HCT116 (cell line): Measurements from ENCODE around the gene SLC38A2. TPM values are rescaled to one million over a fixed set of nuclear protein-coding genes. Genes with fewer than 3 reads are reported as not detected.

ENCODE experiments used
- ATAC-seq: fragments of 200-7000 bp; cut with Tn5 transposase; 2 replicates; pipeline ENCODE4 v1.9.1; 2020; ENCODE audit warnings: mild to moderate bottlenecking, moderate library complexity
- BruUV-seq: library from RNA; stranded (reverse); fragments of 400-500 nt; replicated peaks from 2 replicates; lab custom pipeline; 2021; lab: Mats Ljungman, UMichigan
- CTCF ChIA-PET: fragments of 300-600 bp; sonication (Branson Sonifier 250); formaldehyde crosslinking; loops from one replicate; lab custom pipeline; 2021; ENCODE audit warnings: antibody characterized with exemption; lab: Charles Lee
- POLR2A ChIA-PET: fragments of 300-600, 350-600 bp; sonication (Branson Sonifier 250); formaldehyde crosslinking; loops from one replicate; lab custom pipeline; 2021; ENCODE audit warnings: antibody characterized with exemption; lab: Charles Lee
- RAD21 ChIA-PET, 2 experiments: fragments of 300-600 bp; sonication (Branson Sonifier 250); formaldehyde crosslinking; loops; one replicate each; lab custom pipeline; 2023; ENCODE audit warnings: low total read pairs in 2 of 2; ENCODE audit not compliant: uncharacterized antibody in 2 of 2, unreplicated experiment in 2 of 2, low non-redundant PET in 1 of 2; lab: Charles Lee
- DNase-seq: peaks from one replicate; pipeline ENCODE4 v3.0.0-alpha.2; 2010; ENCODE audit warnings: low read depth, low spot score
- H2AFZ ChIP-seq: fragments of 200-600 bp; shearing (Covaris generic), sonication (generic); 2 replicates; pipeline ENCODE4 v1.6.1; 2017; ENCODE audit warnings: low read depth, mixed run types, mixed read lengths, antibody characterized with exemption, low read length; ENCODE audit not compliant: poor library complexity, severe bottlenecking
- H3K27ac ChIP-seq: 2 replicates; pipeline ENCODE4 v1.5.1; 2012; ENCODE audit warnings: low read depth, low read length
- H3K27me3 ChIP-seq: fragments of 200-600 bp; sonication (generic); 2 replicates; pipeline ENCODE4 v1.6.1; 2016; ENCODE audit warnings: mixed run types, low read length, mixed read lengths; ENCODE audit not compliant: insufficient read depth
- H3K36me3 ChIP-seq, 2 experiments: fragments of 200-500 bp in 1 of 2; fragments of 200-600 bp in 1 of 2; sonication (Bioruptor generic) in 1 of 2; sonication (generic) in 1 of 2; 2 replicates each; pipeline versions ENCODE4 v1.5.1 to v1.6.1; 2014 to 2016; ENCODE audit warnings: low read length in 2 of 2, inconsistent platforms in 1 of 2, mixed read lengths in 1 of 2, mixed run types in 1 of 2; ENCODE audit not compliant: insufficient read depth in 2 of 2, control insufficient read depth in 1 of 2
- H3K4me1 ChIP-seq, 2 experiments: fragments of 200-600 bp in 1 of 2; sonication (generic) in 1 of 2; 2 replicates each; pipeline versions ENCODE4 v1.5.1 to v1.6.1; 2012 to 2017; ENCODE audit warnings: low read length in 2 of 2, inconsistent platforms in 1 of 2, mild to moderate bottlenecking in 1 of 2, mixed read lengths in 1 of 2, mixed run types in 1 of 2, moderate library complexity in 1 of 2; ENCODE audit not compliant: insufficient read depth in 2 of 2, control insufficient read depth in 1 of 2
- H3K4me2 ChIP-seq: fragments of 200-600 bp; sonication (generic); 2 replicates; pipeline ENCODE4 v1.6.1; 2017; ENCODE audit warnings: mixed run types, low read length, mixed read lengths
- H3K4me3 ChIP-seq, 2 experiments: fragments of 200-600 bp in 1 of 2; sonication (generic) in 1 of 2; replicated peaks in 1 of 2; 2 replicates each; pipeline ENCODE4 v1.5.1; 2011 to 2016; ENCODE audit warnings: low read length in 2 of 2, control low read depth in 1 of 2, low read depth in 1 of 2, mild to moderate bottlenecking in 1 of 2, mixed read lengths in 1 of 2, mixed run types in 1 of 2
- H3K79me2 ChIP-seq: fragments of 200-600 bp; sonication (generic); 2 replicates; pipeline ENCODE4 v1.6.1; 2017; ENCODE audit warnings: mild to moderate bottlenecking, mixed run types, low read length, moderate library complexity, mixed read lengths; ENCODE audit not compliant: insufficient read depth
- H3K9ac ChIP-seq: fragments of 200-600 bp; sonication (generic); 2 replicates; pipeline ENCODE4 v1.6.1; 2016; ENCODE audit warnings: low read length, mixed read lengths
- H3K9me2 ChIP-seq: fragments of 200-600 bp; sonication (generic), shearing (Covaris generic); 2 replicates; pipeline ENCODE4 v1.6.1; 2017; ENCODE audit warnings: mixed run types, mild to moderate bottlenecking, moderate library complexity; ENCODE audit not compliant: insufficient read depth
- H3K9me3 ChIP-seq, 2 experiments: fragments of 200-500 bp in 1 of 2; fragments of 200-600 bp in 1 of 2; sonication (Bioruptor generic) in 1 of 2; sonication (generic) in 1 of 2; 2 replicates each; pipeline ENCODE4 v1.6.1; 2014 to 2017; ENCODE audit warnings: low read length in 2 of 2, mixed read lengths in 2 of 2, inconsistent platforms in 1 of 2, low read depth in 1 of 2, mild to moderate bottlenecking in 1 of 2, mixed run types in 1 of 2, moderate library complexity in 1 of 2; ENCODE audit not compliant: control insufficient read depth in 1 of 2, insufficient read depth in 1 of 2
- H4K20me1 ChIP-seq: fragments of 200-600 bp; sonication (generic), shearing (Covaris generic); 2 replicates; pipeline ENCODE4 v1.6.1; 2017; ENCODE audit warnings: mixed run types, mild to moderate bottlenecking, moderate library complexity; ENCODE audit not compliant: insufficient read depth
- CBX3 ChIP-seq: IDR thresholded peaks from 2 replicates; pipeline ENCODE4 v1.6.1; 2012; ENCODE audit warnings: low read depth
- CEBPB ChIP-seq: IDR thresholded peaks from 2 replicates; pipeline ENCODE4 v1.6.1; 2012; ENCODE audit warnings: low read depth
- EGR1 ChIP-seq: IDR thresholded peaks from 2 replicates; pipeline ENCODE4 v1.6.1; 2012; ENCODE audit warnings: low read depth
- ELF1 ChIP-seq: IDR thresholded peaks from 2 replicates; pipeline ENCODE4 v1.6.1; 2012; ENCODE audit warnings: low read depth, borderline replicate concordance
- FOSL1 ChIP-seq: IDR thresholded peaks from 2 replicates; pipeline ENCODE4 v1.6.1; 2012; ENCODE audit warnings: low read depth
- JUND ChIP-seq: IDR thresholded peaks from 2 replicates; pipeline ENCODE4 v1.6.1; 2012
- POLR2A ChIP-seq: IDR thresholded peaks from 2 replicates; pipeline ENCODE4 v1.7.0; 2011; ENCODE audit warnings: borderline replicate concordance; ENCODE audit not compliant: insufficient read depth, insufficient read length; ENCODE audit errors: extremely low read depth
- POLR2AphosphoS5 ChIP-seq: IDR thresholded peaks from 2 replicates; pipeline ENCODE4 v1.6.1; 2011; ENCODE audit warnings: mild to moderate bottlenecking, low read depth, low read length, moderate library complexity
- RAD21 ChIP-seq: IDR thresholded peaks from 2 replicates; pipeline ENCODE4 v1.6.1; 2012; ENCODE audit warnings: low read depth, mild to moderate bottlenecking
- REST ChIP-seq: IDR thresholded peaks from 2 replicates; pipeline ENCODE4 v1.6.1; 2012; ENCODE audit warnings: low read depth
- SIN3A ChIP-seq: IDR thresholded peaks from 2 replicates; pipeline ENCODE4 v1.6.1; 2012; ENCODE audit warnings: low read depth
- SP1 ChIP-seq: IDR thresholded peaks from 2 replicates; pipeline ENCODE4 v1.6.1; 2012; ENCODE audit warnings: low read depth
- SRF ChIP-seq: IDR thresholded peaks from 2 replicates; pipeline ENCODE4 v1.6.1; 2012; ENCODE audit warnings: low read depth
- ZBTB33 ChIP-seq: IDR thresholded peaks from 2 replicates; pipeline ENCODE4 v1.6.1; 2011; ENCODE audit warnings: mild to moderate bottlenecking, low read length, moderate library complexity; ENCODE audit not compliant: insufficient replicate concordance; ENCODE audit errors: extremely low read depth
- ZFX ChIP-seq: fragments of 450-650 bp; IDR thresholded peaks from 2 replicates; pipeline ENCODE4 v1.6.1; 2017
- ZNF274 ChIP-seq: fragments of 200-500 bp; sonication (Bioruptor generic); IDR thresholded peaks from 2 replicates; pipeline ENCODE4 v1.6.1; 2014; ENCODE audit warnings: mild to moderate bottlenecking, low read depth, low read length, inconsistent platforms
- intact Hi-C: fragments of 100-400 bp; cut with micrococcal nuclease; formaldehyde crosslinking; loops from 2 replicates; pipeline ENCODE4 v1.10.0; 2022
- total RNA-seq: library from RNA; stranded (reverse); gene quantifications from one replicate; pipeline ENCODE4 v1.2.1, GENCODE V29; 2021; ENCODE audit not compliant: unreplicated experiment
- TF ChIP-seq, protein P1 (sequence below): IDR thresholded peaks from 2 replicates; pipeline ENCODE4 v1.6.1; 2012

Gene SLC38A2
- total RNA-seq, 1 experiment from 2014 or later = 1,049 TPM

DNA sequence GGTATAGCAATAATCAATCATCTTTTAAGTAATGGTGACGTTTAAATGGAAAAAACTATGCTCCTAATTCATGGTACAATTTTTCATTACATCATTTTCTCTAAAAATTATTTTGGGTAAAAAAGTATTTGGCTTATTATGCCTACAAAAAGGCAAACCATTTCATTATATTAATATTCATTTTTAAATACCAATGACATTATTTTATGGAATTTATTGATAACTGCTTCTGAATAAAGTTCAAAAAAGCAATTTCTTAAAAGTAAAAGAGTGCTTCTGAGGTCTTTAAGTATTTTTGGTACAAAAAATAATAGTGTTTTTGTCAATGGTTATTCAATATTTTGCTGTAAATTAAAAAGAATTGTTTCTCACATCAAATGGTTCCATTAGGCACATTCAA is 12.2 kb downstream of the SLC38A2 start (continued):
- TF ChIP-seq REST = no peak
- TF ChIP-seq EGR1 = no peak
- no peak for TF ChIP-seq ZFX
- no peak for TF ChIP-seq SIN3A
- no peak for TF ChIP-seq SP1
- no peak for TF ChIP-seq FOSL1
- no peak for TF ChIP-seq CEBPB
- no peak for TF ChIP-seq RAD21
- TF ChIP-seq CBX3 = no peak
- TF ChIP-seq JUND = no peak
- no peak for TF ChIP-seq SRF
- TF ChIP-seq, protein P1, sequence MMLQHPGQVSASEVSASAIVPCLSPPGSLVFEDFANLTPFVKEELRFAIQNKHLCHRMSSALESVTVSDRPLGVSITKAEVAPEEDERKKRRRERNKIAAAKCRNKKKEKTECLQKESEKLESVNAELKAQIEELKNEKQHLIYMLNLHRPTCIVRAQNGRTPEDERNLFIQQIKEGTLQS = no peak
- no peak for TF ChIP-seq ELF1

DNA sequence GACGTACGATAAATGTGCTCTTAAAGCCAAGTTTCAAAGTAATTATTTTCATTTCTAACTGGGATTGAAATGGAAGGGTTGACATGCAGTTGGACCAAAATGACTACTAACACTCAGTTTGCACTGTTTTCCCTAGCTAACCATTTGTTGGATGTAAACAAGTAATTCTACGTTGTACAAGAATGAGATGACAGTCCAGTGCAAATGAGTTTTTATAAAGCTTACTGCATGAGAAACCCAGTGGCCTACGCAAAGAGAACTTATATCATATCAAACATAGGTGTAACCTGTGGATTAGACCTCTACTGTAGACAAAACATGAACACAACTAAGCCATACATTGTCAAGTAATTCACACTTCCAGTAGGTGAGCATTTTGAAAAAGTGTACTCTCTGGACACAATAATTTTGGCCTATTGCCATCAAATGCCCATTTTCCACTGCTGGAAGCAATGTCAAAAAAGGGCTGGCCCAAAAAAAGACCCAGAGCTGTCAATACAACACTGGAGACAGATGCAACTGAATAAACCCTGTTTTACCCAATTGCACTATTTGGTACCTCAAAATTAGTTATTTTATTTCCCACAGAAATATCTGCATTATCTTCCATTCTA is 12.8 kb downstream of the SLC38A2 start:
- Histone ChIP-seq H3K36me3 (peaks cover 54 to 56% of the 10 kb centered on the region in 2 experiments), H4K20me1 (peaks cover 56% of the 10 kb centered on the region), H3K4me2 (no peak overlapping the region), H3K27me3 (no peaks in the 10 kb centered on the region), H2AFZ (no peak overlapping the region), H3K27ac (no peak overlapping the region), H3K79me2 (peaks cover 44% of the 10 kb centered on the region), H3K4me1 (peaks cover 0 to 10% of the 10 kb centered on the region in 2 experiments; a peak in 2 of 4 replicates), H3K9me2 (no peaks in the 10 kb centered on the region), H3K4me3 (no peak overlapping the region), H3K9ac (no peak overlapping the region), H3K9me3 (no peaks in the 10 kb centered on the region)
- DNase-seq (no peak), ATAC-seq (no peak)
- no TSS peak for BruUV-seq
- intact Hi-C loops = loop anchor here (5.0 kb wide), 5 partner anchors 92 to 367 kb away; partner anchors contain the start of genes SCAF11 and SLC38A1
- CTCF ChIA-PET = no interaction called here
- POLR2A ChIA-PET = interaction anchor here (4.3 kb wide), 1 partner anchor 9 kb away, joined by 82 read pairs; no protein-coding TSS in a partner anchor
- RAD21 ChIA-PET = no interaction called here
- TF ChIP-seq ZNF274 = no peak
- TF ChIP-seq REST = no peak
- TF ChIP-seq POLR2A = no peak
- TF ChIP-seq CBX3 = no peak
- TF ChIP-seq ZBTB33 = no peak
- TF ChIP-seq CEBPB = no peak
- peak; percentile 66 for TF ChIP-seq POLR2AphosphoS5
- no peak for TF ChIP-seq RAD21
